ENCODE results near the gene ENDOD1.
"Not testable (repeated sequence)": the region's sequence is repeated elsewhere in the genome, so short reads cannot be mapped to it uniquely, and the experiment has no call there.

ENDOD1 gene

DNA sequence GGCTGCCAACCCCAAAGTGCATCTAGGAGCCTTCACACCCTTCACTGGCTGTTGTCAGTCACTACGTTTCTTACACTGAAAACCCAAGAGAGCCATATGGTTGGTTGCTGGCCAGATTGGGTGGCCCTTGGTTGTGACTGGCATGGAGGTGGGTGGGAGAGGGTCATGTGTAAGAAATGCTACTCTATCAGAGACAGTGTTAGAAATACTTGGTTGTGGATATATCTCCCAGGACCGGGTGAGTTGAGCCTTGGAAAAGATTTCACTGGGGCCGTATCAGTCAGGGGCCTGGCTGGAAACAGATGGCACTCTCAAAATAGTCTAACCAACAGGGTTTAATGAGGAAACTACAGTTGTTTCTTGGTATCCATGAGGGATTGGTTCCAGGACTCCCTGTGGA, 15.2 kb downstream of the ENDOD1 start:
- no peak for DNase-seq

DNA sequence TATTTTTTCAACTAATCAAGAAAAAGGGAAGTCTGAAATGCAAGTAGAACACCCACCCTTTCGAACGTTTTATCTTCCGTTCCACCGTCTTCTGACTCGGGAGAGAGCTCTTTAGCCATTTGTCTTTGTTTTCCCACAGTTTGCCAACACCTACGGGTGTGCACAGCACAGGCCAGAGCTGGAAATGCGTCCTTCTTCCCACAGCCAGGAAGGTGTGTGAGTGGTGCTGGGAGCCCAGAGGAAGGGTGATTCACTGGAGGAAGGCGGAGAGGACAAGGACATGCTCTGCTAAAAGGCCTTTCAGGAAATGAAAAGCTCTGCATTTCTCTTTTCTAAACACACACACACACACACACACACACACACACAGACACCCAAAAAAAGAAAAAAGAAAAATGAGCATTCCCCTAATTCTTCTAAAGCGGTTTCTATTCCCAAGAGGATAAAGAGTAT, 18.5 kb downstream of the ENDOD1 start:
- peak; percentile 44 for DNase-seq

DNA sequence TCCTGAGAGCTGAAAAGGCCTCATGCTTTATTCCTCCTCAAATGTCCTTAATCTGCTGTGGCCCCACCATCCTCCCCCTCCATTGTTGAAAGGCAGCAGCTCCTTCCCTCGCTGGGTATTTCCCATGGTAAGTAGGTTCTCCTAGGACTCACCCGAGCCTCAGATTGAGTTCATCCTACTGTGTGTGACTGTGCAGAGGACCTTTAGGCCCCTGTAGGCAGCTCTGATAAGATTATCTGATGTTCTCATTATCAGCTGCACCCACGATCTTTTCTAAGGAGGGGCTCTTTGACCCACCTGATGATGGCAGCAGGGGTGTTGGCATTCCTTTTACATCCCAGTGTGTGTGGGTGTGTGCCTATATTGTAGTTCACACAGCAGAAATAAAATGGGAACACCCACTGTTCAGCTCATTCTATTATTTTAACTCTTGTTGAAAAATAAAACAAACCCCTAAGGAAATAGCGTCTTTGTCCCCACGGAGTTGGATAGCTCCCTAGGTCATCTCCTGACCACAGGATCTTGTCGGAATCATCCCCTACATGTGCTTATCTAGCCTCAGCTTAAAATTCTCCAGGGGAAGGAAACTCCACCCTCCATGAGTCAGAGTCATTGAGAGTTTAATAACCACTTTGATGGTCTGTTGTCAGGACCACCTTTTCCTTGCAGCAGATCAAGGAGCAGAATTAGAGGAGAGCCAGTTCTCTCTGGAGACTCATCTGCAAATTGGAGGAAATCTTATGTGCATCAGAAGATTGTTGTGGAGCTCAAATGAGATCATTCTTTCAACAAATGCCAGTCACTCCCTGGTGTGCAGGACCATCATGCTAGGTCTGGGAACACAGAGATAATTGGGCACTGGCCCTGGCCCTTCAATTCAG, 19.3 kb downstream of the ENDOD1 start:
- DNase-seq = peak; percentile 26

DNA sequence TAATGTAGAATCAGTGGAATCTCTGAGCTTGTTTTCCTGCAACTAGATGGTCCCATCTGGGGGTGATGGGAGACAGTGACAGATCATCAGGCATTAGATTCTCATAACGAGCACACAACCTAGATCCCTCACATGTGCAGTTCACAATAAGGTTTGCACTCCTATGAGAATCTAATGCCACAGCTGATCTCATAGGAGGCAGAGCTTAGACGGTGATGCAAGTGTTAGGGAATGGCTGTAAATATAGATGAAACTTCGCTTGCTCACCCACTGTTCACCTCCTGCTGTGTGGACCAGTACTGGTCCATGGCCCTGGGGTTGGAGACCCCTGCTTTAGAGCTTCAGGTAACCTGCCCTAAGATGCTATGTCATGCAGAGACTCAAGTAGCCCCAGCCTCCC, 21.8 kb downstream of the ENDOD1 start:
- DNase-seq = not testable (repeated sequence)

DNA sequence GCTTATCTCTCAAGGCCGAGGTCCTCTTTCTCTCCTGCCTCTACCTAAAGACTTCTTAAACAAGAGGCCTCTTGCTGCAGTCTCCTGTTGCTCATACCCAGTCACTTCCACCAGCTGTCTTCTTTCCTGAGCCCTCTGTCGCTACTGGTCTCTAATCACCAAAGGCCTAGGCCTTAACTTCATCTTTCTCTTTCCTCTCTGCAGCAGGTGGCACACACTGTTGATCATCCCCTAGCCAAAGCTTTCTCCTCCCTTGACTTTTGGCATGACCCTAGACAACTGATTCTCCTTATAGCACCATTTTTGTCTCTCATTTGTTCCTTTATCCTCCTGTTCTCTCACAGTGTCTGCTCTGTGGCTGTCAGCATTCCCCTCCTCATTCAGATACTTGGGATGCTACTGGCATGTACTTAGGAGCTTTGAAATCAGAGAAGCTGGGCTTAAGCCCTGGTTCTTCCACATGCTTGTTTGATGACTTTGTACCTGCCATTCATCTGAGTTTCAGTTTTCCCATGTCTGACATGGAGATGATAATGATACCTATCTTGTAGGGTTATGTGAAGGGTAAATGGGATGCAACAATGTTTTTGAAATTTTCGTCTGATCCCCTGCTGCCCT, 22.4 kb downstream of the ENDOD1 start:
- DNase-seq = no peak

DNA sequence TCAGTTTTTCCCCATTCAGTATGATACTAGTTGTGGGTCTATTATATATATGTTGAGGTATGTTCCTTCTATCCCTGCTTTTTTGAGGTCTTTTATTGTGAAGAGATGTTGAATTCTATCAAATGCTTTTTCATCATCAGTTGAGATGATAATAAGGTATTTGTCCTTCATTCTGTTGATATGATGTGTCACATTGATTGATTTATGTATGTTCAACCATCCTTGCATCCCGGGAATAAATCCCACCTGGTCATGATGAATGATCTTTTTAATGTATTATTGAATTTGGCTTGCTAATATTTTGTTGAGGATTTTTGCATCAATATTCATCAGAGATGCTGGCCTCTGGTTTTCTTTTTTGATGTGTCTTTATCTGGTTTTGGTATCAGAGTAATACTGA, 26.0 kb downstream of the ENDOD1 start:
- no peak for DNase-seq

DNA sequence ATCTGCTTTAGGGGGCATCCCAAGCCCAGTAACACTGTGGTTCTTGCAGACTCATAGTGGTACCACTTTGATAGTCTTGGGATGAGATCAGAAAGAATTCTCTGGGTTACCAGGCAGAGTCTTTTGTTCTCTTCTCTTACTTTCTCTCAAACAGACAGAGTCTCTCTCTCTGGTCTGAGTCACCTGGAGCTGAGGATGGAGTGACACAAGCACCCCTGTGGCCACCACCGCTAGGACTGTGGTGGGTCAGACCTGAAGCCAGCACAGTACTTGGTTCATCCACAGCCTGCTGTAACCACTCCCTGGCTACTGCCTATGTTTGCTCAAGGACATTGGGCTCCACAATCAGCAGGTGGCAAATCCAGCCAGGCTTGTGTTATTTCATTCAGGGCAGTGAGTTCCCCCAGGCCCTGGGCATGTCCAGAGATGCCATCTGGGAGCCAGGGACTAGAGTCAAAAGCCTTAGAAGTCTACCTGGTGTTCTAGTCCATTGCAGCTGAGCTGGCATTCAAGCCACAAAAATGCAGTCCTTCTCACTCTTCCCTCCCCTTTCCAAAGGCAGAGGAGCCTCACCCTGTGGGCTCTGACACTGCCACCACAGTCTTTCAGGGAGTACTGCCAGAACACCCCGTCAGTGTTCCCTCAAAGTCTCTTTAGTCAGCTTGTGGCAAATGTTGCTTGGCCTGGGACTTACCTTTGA, 29.9 kb downstream of the ENDOD1 start:
- no peak for DNase-seq

DNA sequence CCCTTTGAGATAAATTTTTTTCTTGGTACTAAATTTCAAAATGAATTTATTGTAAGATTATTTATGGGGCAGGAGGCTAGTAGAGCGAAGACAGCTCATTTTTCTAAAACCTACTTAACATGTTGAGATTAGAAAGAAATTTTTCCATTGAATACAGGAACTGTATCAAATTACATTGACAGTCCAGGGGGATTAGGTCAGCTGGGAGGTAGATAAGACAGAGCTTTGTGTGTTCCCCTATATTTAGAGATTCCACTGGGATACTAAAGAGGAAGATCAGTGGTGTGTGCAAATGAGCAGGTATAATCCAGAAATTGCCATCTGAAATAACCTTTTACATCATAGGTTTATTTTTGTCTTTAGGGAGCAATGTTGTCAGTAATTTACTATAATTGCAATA, 32.1 kb downstream of the ENDOD1 start:
- DNase-seq = no peak

DNA sequence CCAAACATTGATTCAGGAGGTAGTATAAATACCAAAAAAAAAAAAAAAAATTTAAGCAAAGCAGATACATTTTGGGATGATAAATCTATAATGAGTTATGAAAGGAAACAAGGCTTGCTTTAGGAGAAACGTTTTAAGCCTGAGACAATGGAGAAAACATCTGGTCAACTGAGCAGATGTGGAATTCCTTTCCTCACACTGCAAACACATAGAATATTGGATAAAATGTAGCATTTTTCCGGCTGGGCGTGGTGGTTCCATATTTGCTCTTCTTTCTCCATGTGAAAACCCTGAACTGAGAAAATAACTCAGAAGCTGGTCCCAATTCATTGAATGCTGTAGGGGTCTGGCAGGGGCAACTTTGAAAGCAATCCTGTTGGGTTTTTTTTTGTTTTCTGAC, 33.9 kb downstream of the ENDOD1 start:
- DNase-seq = no peak

DNA sequence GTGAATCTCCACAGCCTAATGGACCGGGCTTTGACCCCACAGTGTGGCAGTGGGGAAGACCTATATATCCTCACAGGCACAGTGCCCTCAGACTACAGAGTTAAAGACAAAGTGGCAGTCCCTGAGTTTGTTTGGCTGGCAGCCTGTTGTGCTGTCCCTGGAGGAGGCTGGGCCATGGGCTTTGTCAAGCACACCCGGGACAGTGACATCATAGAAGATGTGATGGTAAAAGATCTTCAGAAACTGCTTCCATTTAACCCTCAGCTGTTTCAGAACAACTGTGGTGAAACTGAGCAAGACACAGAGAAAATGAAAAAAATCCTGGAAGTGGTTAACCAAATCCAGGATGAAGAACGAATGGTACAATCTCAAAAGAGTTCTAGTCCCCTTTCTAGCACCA, 39.0 kb downstream of the ENDOD1 start:
- no peak for DNase-seq

DNA sequence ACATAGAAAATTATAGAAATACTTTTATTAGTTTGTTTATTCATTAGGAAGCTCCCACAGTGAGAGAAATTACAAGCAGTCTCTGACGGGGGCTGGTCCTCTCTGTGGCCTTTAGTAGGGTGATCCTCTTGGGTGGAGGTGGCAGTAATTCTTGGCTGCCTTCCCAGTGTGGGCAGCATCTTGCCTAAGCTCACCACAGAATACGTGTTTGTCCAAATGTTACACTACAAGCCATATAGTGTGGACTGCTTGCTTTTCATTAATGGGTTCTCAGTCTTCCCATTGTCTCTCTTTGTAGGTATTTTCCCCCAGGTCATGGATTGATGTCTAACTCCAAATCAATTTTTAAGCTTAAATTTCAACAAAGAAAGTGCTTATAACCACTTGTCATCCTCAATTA, 43.3 kb downstream of the ENDOD1 start:
- peak; percentile 60 for DNase-seq

DNA sequence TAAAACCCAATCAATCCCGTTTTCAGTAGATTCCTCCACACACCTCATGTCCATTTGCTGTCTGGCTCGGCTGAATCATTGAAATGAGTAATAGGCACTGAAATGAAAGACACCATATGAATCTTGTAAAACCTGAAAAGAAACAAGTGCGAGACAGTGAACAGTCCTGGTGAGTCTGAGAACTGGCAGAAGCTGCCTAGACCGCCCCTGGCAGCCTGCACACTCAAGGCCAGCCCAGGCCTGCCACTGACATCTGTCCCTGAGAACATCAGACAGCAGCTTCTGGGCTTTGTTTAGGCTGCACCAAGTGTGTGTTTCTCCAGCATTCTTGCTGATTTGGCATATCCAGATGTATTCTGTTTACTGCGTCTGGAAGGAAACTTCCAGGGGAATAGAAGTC, 44.8 kb downstream of the ENDOD1 start:
- no peak for DNase-seq

DNA sequence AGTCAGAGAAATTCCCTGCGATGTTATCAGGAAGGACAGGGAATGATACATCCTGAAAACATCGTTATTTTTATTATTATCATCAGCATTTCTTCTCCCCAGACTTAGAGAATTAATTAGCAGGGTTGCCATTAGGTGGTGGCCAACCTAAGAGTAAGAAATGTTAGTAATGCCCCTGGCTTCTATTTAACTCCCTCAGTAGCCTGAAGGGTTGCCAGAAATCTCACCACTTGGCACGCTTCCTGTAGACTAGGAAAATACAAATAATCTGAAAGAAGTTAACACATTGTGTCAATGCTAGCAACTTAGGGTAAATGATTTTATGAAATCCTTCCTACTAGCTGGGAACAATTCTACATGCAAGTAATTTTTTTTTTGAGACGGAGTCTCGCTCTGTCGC, 45.5 kb downstream of the ENDOD1 start:
- DNase-seq = no peak

DNA sequence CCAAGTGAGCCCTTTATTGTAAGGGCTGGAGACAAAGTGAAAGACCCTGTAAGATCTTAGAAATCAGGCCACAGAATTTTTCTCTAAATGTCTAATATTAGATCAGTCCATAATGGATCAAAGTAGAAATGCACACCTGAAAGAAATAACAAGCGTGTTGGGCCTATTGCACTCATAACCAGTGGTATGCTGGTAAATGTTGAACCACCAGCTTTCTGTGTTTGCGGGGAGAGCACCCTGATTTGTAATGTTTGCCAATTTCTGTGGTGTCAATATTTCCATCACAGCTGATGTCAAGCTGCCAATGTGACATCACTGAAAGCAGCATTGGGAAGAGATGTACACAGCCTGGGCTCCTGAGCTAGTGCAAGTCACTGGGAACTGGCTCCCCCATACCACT, 46.2 kb downstream of the ENDOD1 start:
- no peak for DNase-seq

DNA sequence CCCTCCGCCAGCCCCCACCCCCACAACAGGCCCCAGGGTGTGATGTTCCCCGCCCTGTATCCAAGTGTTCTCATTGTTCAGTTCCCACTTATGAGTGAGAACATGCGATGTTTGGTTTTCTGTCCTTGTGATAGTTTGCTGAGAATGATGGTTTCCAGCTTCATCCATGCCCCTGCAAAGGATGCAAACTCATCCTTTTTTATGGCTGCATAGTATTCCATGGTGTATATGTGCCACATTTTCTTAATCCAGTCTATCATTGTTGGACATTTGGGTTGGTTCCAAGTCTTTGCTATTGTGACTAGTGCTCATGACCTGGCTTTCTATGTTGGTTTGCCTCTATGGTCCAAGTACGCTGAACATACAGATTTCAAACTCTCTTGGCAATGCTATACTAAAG, 47.1 kb downstream of the ENDOD1 start:
- DNase-seq = not testable (repeated sequence)

DNA sequence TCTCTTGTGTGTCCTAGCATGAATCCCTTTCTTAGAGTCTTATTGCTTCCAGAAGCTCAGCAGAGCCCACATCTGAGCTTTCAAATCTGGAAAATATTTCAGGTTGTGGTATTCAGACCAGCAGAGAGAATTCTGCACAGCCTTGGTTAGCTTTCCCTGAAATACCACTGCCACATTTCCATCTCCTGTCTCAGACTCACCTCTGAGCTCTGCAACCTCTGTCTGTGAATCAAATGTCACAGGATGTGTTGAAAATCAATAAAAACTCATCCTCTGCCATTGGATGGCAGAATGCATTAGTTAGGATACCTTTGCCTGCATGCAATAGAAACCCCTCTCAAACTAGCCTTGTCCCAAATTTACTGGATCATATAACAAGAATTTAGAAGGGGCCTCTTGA, 47.7 kb downstream of the ENDOD1 start:
- no peak for DNase-seq

DNA sequence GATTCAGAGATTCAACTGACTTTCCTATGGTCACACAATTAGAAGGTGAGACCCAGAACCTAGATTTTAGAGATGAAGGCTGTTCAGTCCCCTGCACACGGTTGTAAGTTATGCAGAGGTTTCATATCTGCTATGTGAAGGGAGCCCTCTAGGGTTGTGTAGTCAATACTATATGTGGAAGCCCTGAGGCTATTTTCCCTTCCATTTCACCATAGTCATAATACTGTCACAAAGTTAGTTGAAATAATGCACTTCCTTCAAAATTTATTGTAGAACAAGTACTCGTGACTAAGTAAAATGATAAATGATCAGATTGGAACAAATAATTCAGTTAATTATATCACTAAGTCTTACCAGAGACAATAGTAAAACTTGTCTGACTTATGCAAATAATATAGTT, 48.8 kb downstream of the ENDOD1 start:
- peak; percentile 34 for DNase-seq

DNA sequence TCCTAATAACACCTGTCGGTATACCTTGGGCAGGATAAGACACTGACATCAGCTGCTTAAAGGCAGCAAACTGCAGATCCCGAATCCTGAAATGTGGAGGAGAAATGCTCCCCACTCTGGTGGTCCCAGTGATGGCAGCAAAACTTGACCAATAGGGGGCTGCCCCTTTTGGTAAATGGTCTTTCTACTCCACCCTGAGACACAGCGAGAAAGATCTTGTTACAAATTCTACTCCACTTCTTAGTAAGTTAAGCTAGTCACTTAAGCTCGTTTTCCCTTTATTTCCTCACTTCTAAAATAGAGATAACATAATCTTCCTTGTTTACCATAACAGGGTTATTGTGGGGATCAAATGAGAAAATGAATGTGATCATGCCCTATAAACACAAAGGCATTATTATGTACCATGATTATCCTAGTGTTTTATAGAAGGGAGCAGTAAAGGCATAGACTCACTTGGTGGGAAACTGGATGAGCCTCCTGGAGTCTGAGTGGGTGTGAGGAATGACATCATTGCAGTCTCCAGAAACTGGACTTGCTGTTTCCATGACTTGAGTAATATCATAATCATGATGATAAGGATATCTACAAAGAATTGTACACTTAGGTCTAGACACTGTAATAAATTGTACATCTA, 50.9 kb downstream of the ENDOD1 start:
- peak; percentile 49 for DNase-seq

DNA sequence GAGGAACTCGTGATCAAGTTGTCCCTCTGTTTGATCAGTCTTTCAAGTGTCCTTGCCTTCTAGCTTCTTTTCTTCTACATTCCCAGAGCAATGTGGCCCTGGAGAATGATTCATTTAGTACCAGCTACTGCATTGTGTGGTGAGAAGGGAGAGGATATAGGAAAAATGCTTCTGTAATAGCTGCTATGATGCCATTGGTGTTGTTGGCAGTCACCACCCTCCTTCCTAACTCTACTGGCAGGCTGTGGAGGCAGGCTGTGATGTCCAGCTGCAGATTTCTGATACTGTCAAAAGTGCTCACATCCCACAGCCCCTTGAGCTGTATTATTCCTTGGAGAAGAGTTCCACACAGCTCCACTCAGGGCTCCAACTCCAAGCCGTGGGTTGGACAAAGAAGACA, 52.8 kb downstream of the ENDOD1 start:
- no peak for DNase-seq

DNA sequence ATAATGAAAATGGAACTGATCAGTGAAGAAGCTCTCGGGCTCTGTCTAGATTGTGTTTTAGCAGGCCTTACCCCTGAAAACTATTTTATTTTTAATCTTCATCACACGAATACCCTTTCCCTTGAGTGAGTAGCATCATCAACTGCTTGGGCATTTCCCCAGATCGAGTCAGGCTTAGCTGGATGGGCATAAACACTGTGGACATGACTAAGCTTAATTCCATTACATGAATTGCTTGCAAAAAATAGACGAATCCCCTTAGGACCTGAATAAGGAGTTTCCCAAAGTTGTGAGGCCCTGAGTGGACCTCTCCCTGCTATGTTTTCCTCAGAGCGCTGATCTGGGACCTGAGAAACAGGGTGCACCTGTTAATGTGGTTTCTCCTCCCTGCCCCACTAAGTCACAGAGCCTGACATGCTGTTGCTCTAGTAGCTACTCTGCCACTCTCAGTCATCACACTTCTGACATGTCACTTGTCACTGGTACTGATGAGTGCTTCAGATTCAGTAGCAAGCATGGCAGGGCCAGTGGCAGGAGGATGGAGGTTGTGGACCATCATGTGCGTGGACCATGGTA, 53.5 kb downstream of the ENDOD1 start:
- DNase-seq = no peak

DNA sequence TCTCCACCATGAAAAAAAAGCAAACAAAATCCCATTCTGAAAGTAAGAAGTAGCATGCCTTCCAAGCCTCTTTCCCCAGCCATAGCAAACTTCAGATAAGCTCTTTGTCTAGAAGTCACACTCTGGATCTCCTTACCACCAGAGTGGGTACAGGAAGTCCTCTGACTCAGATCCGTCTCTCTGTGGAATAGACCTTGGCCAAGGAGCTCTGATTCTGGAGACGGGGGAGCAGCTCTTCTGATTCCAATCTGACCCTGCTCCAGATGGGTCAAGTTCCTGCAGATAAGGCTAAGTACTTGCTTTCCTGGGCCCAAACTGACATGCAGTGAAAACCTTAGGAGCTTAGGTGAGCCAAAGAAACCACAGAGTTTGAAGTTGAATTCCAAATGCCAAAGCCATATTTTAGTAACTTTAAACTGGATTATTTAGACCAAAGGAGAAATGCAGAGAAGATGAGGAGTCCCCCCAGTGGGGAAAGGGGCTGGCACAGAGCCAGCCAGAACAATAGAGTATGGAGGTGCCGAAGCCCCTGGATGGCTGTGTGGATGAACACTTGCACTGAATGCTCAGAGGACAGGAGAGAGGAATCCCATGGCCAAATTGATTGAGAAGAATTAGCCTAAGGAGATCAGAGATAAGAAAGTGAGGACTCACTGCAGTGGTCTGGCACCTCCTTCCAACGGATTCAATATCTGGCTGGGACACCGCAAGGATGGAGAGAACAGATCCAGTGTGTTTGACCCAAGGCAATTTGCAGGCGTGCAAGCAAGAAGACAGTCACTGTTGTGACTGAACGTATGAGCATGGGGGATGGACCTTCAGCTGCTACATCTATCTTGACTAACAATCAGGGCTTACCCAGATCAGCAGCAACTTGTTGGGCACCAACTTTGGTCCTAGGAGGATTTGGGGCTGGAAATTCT, 54.9 kb downstream of the ENDOD1 start:
- no peak for DNase-seq
